SU-DHL-6 (cell line): ENCODE data around the gene DGKA.
"Not testable (repeated sequence)": the region's sequence is repeated elsewhere in the genome, so short reads cannot be mapped to it uniquely, and the experiment has no call there.

Experiments
- CTCF ChIP-seq: fragments of 200-600 bp; sonication (generic); IDR thresholded peaks from one replicate; pipeline ENCODE4 v1.5.1; 2017; ENCODE audit warnings: antibody characterized with exemption, mild to moderate bottlenecking, low read length, moderate library complexity; ENCODE audit not compliant: insufficient read depth, poor library complexity, severe bottlenecking
- EZH2phosphoT487 ChIP-seq: fragments of 200-600 bp; sonication (generic), shearing (Covaris generic); conservative IDR thresholded peaks from 2 replicates; pipeline ENCODE4 v1.6.1; 2018; ENCODE audit warnings: mild to moderate bottlenecking, antibody characterized with exemption, low read length, moderate library complexity, mixed read lengths

GRCh38 chr12:55919032-55919431, 11.9 kb upstream of the DGKA start:
- not testable (repeated sequence) for TF ChIP-seq CTCF, EZH2phosphoT487
